Trophoblast cell (in vitro differentiated cells and primary cell): Measurements from ENCODE around the gene VAX1.

ENCODE experiments used
- DNase-seq, 2 donors: peaks; one replicate each; pipeline ENCODE4 v3.0.0-alpha.2; 2016
- H2AFZ ChIP-seq: 2 replicates; pipeline ENCODE4 v1.6.1; 2013; ENCODE audit warnings: low read length, moderate library complexity, mild to moderate bottlenecking; ENCODE audit not compliant: insufficient read depth, poor library complexity
- H2AK5ac ChIP-seq: 2 replicates; pipeline ENCODE4 v1.6.1; 2013; ENCODE audit warnings: mild to moderate bottlenecking, low read length
- H2BK120ac ChIP-seq: 2 replicates; pipeline ENCODE4 v1.6.1; 2013; ENCODE audit warnings: low read length, mild to moderate bottlenecking, moderate library complexity; ENCODE audit not compliant: insufficient read depth, poor library complexity
- H2BK12ac ChIP-seq: 2 replicates; pipeline ENCODE4 v1.6.1; 2013; ENCODE audit warnings: mild to moderate bottlenecking, low read length, moderate library complexity
- H2BK5ac ChIP-seq: 2 replicates; pipeline ENCODE4 v1.6.1; 2013; ENCODE audit warnings: low read length, low read depth, moderate library complexity, mild to moderate bottlenecking; ENCODE audit not compliant: poor library complexity
- H3K14ac ChIP-seq: 2 replicates; pipeline ENCODE4 v1.6.1; 2013; ENCODE audit warnings: mild to moderate bottlenecking, low read length
- H3K18ac ChIP-seq: 2 replicates; pipeline ENCODE4 v1.6.1; 2013; ENCODE audit warnings: mild to moderate bottlenecking, low read length
- H3K23ac ChIP-seq: 2 replicates; pipeline ENCODE4 v1.6.1; 2013; ENCODE audit warnings: low read length
- H3K27ac ChIP-seq: 2 replicates; pipeline ENCODE4 v1.5.1; 2013; ENCODE audit warnings: low read depth, mild to moderate bottlenecking, inconsistent platforms, low read length, moderate library complexity
- H3K27me3 ChIP-seq: 2 replicates; pipeline ENCODE4 v1.6.1; 2013; ENCODE audit warnings: inconsistent platforms, mild to moderate bottlenecking, low read length, moderate library complexity; ENCODE audit not compliant: insufficient read depth
- H3K36me3 ChIP-seq, 2 experiments: 1 replicate in 1 of 2; 2 replicates in 1 of 2; pipeline ENCODE4 v1.6.1; 2013; ENCODE audit warnings: low read length in 2 of 2, mild to moderate bottlenecking in 2 of 2, moderate library complexity in 1 of 2; ENCODE audit not compliant: insufficient read depth in 2 of 2, control insufficient read depth in 1 of 2
- H3K4ac ChIP-seq: 2 replicates; pipeline ENCODE4 v1.6.1; 2013; ENCODE audit warnings: low read depth, mild to moderate bottlenecking, low read length, moderate library complexity
- H3K4me1 ChIP-seq, 2 experiments: 1 replicate in 1 of 2; 2 replicates in 1 of 2; pipeline ENCODE4 v1.6.1; 2013; ENCODE audit warnings: low read length in 2 of 2, mild to moderate bottlenecking in 2 of 2, moderate library complexity in 1 of 2; ENCODE audit not compliant: insufficient read depth in 2 of 2, control insufficient read depth in 1 of 2
- H3K4me2 ChIP-seq: 2 replicates; pipeline ENCODE4 v1.6.1; 2013; ENCODE audit warnings: inconsistent platforms, mild to moderate bottlenecking, low read length, moderate library complexity
- H3K4me3 ChIP-seq: 2 replicates; pipeline ENCODE4 v1.5.1; 2013; ENCODE audit warnings: mild to moderate bottlenecking, low read depth, low read length, inconsistent platforms
- H3K79me1 ChIP-seq: one replicate; pipeline ENCODE4 v1.6.1; 2013; ENCODE audit warnings: low read length
- H3K79me2 ChIP-seq: 2 replicates; pipeline ENCODE4 v1.6.1; 2013; ENCODE audit warnings: low read length, mild to moderate bottlenecking; ENCODE audit not compliant: control insufficient read depth, insufficient read depth, poor library complexity
- H3K9ac ChIP-seq: 2 replicates; pipeline ENCODE4 v1.6.1; 2013; ENCODE audit warnings: mild to moderate bottlenecking, low read length
- H3K9me3 ChIP-seq: 2 replicates; pipeline ENCODE4 v1.6.1; 2013; ENCODE audit warnings: low read depth, mild to moderate bottlenecking, control low read depth, inconsistent platforms, low read length; ENCODE audit not compliant: insufficient read depth
- H4K12ac ChIP-seq: 2 replicates; pipeline ENCODE4 v1.6.1; 2013; ENCODE audit warnings: low read depth, mild to moderate bottlenecking, low read length, moderate library complexity
- H4K8ac ChIP-seq: 2 replicates; pipeline ENCODE4 v1.6.1; 2013; ENCODE audit warnings: low read depth, mild to moderate bottlenecking, low read length, moderate library complexity
- H4K91ac ChIP-seq: one replicate; pipeline ENCODE4 v1.6.1; 2013; ENCODE audit warnings: low read depth, mild to moderate bottlenecking, low read length, moderate library complexity
- WGBS: extraction: QIAGEN DNeasy Blood & Tissue Kit; methylation state at CpG from one replicate; pipeline ENCODE4 v1.1.7; 2013; ENCODE audit warnings: missing lambda C conversion rate; ENCODE audit not compliant: insufficient read length, insufficient coverage; ENCODE audit errors: extremely low coverage; 5-methylcytosine and 5-hydroxymethylcytosine counted together

The VAX1 gene

DNA sequence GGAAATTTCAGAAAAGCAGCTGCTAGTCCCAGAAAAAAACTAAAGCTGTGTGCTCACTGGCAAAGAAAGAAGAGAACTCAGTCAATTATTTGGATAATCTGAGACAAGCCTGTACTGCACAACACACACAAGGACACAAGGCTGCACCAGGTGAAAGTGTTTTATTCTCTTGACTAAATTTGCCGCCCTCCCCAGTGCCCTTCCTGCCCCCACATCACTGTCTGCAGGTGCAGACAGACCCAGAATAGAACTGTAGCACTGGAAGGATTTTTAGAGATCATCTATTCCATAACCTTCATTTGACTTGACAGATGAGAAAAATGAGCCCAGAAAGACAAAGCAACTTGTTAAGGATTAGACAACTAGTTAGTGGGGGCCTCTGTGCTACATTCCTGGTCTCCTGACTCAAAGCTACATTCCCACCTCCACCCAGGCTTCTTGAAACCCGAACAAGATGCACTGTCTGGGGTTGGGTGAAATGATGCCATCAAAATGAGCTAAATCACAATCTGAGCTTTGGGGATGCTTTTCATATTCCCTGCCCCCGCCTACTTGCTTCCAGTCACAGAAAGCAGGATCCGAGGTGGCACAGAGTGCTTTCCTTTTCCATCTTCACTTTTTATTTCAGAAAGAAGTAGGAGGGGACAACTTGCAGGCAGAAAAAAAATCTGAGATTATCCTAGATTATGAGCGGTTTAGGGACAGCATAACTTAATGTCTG, 5.2 kb upstream of the VAX1 start:
- H3K4me1 ChIP-seq: peaks cover 0 to under 1% of the 10 kb centered on the region in 2 experiments
- H3K23ac ChIP-seq: no peak overlapping the region
- H3K4me2 ChIP-seq: no peak overlapping the region
- no peaks in the 10 kb centered on the region for H3K79me2 ChIP-seq
- H4K12ac ChIP-seq: no peak overlapping the region
- no peaks in the 10 kb centered on the region for H3K79me1 ChIP-seq
- H3K27ac ChIP-seq: no peak overlapping the region
- no peak overlapping the region for H3K14ac ChIP-seq
- H3K18ac ChIP-seq: no peak overlapping the region
- DNase-seq: no peak
- peaks cover 6% of the 10 kb centered on the region for H3K9me3 ChIP-seq
- no peak overlapping the region for H3K9ac ChIP-seq
- no peak overlapping the region for H2AFZ ChIP-seq
- no peak overlapping the region for H2BK5ac ChIP-seq
- peaks cover 57% of the 10 kb centered on the region for H3K27me3 ChIP-seq
- no peak overlapping the region for H2AK5ac ChIP-seq
- H3K36me3 ChIP-seq: no peaks in the 10 kb centered on the region
- no peak overlapping the region for H4K91ac ChIP-seq
- H3K4me3 ChIP-seq: no peak overlapping the region
- no CpG with 5 or more reads among the region's 5 CpGs for WGBS
- no peak overlapping the region for H2BK12ac ChIP-seq
- no peak overlapping the region for H2BK120ac ChIP-seq
- no peak overlapping the region for H4K8ac ChIP-seq
- no peak overlapping the region for H3K4ac ChIP-seq

DNA sequence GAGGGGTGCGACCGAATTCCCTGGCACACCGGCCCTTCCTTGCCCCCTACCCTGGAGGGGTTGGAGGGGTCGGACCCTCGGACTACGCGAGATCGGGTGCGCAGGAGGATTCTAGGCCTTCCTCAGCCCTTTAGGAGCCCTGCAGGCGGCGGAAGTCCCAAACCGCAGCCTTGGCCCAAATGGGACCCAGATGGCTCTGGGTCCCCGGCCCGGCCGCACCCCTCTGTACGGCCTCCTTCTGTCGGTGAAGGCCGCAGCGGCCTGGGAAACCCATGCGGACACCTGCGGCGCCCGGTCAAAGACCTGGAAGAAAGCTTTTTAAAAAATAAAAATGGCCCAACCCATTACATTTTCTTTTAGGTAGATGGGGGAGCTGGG, 2.4 kb upstream of the VAX1 start:
- H2BK120ac ChIP-seq: no peak overlapping the region
- H3K9me3 ChIP-seq: peaks cover 13% of the 10 kb centered on the region
- no peak overlapping the region for H2BK5ac ChIP-seq
- no CpG with 5 or more reads among the region's 23 CpGs for WGBS
- DNase-seq: no peak
- no peak overlapping the region for H3K27ac ChIP-seq
- peaks cover 2% of the 10 kb centered on the region for H3K79me1 ChIP-seq
- peaks cover 9 to 18% of the 10 kb centered on the region in 2 experiments for H3K4me1 ChIP-seq
- H3K4me3 ChIP-seq: no peak overlapping the region
- no peaks in the 10 kb centered on the region for H3K79me2 ChIP-seq
- H3K14ac ChIP-seq: no peak overlapping the region
- no peaks in the 10 kb centered on the region for H3K36me3 ChIP-seq
- H3K23ac ChIP-seq: no peak overlapping the region
- no peak overlapping the region for H4K8ac ChIP-seq
- H3K9ac ChIP-seq: no peak overlapping the region
- H3K4ac ChIP-seq: no peak overlapping the region
- no peak overlapping the region for H3K4me2 ChIP-seq
- H2AK5ac ChIP-seq: no peak overlapping the region
- no peak overlapping the region for H2BK12ac ChIP-seq
- no peak overlapping the region for H3K18ac ChIP-seq
- no peak overlapping the region for H2AFZ ChIP-seq
- H4K12ac ChIP-seq: no peak overlapping the region
- H3K27me3 ChIP-seq: peaks cover 80% of the 10 kb centered on the region
- no peak overlapping the region for H4K91ac ChIP-seq

DNA sequence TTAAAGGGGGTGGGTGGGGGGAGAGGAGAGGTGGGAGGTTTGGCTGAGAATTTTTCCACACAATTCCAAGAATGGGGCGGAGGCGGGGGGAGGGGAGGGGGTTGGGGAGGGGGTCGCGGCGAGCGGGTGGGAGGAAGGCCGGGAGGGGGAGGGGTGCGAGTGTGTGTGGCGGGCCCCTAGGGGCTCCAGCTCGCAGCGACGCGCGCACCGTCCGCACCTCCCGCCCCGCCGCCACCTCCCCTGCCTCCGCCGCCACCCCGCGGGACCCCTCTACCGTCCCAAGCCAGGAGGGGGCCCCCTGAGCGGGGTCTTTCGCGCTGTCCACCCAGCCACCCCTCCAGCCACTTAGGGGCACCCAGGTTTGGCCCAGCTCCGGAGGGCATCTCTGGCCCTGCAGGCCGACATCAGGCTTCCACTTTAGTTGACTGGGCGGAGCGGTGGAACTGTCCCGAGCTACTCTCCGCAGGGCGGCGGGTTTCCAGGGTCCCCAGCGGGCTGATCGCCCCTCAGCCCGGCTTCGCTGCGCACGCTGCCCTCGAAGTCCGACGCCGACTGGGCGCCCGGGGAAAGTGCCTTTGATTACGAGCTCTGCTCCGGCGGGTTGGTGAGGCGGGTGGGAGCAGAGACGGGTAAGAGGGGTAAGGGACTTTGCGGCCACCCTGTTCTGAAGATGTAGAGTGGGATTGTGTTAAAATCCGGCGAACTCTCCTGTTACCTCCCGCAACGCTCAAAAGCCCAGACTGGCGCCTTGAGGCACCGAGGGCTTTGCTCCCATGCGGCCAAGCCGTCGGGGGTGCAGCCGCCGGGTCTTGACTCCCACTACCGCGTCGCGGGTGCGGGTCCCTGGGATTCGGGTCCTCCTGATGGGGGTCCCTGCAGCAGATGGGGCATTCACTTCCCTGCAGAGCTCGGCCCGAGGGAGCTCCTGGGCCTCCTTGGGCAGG, 1.8 kb upstream of the VAX1 start:
- H3K23ac ChIP-seq: no peak overlapping the region
- no peak overlapping the region for H3K14ac ChIP-seq
- DNase-seq: no peak
- H2BK5ac ChIP-seq: no peak overlapping the region
- H3K27ac ChIP-seq: no peak overlapping the region
- H3K4me1 ChIP-seq: peaks cover 9 to 20% of the 10 kb centered on the region in 2 experiments
- no peak overlapping the region for H3K4me2 ChIP-seq
- H2BK12ac ChIP-seq: no peak overlapping the region
- H4K12ac ChIP-seq: no peak overlapping the region
- H3K27me3 ChIP-seq: peaks cover 86% of the 10 kb centered on the region
- H2BK120ac ChIP-seq: no peak overlapping the region
- no peaks in the 10 kb centered on the region for H3K36me3 ChIP-seq
- H3K79me1 ChIP-seq: peaks cover 2% of the 10 kb centered on the region
- no peak overlapping the region for H3K4me3 ChIP-seq
- H3K9me3 ChIP-seq: peaks cover 14% of the 10 kb centered on the region
- WGBS: no CpG with 5 or more reads among the region's 72 CpGs
- H2AK5ac ChIP-seq: no peak overlapping the region
- no peak overlapping the region for H2AFZ ChIP-seq
- no peaks in the 10 kb centered on the region for H3K79me2 ChIP-seq
- no peak overlapping the region for H3K18ac ChIP-seq
- no peak overlapping the region for H4K8ac ChIP-seq
- no peak overlapping the region for H3K4ac ChIP-seq
- no peak overlapping the region for H3K9ac ChIP-seq
- H4K91ac ChIP-seq: no peak overlapping the region

GRCh38 chr10:117138838-117139580, 939 bp upstream of the VAX1 start:
- no CpG with 5 or more reads among the region's 19 CpGs for WGBS
- Histone ChIP-seq H4K12ac (no peak overlapping the region), H3K4me3 (no peak overlapping the region), H3K79me2 (no peaks in the 10 kb centered on the region), H3K14ac (no peak overlapping the region), H2AK5ac (no peak overlapping the region), H2AFZ (no peak overlapping the region), H3K9ac (no peak overlapping the region), H3K4me1 (peaks cover 9 to 26% of the 10 kb centered on the region in 2 experiments), H2BK5ac (no peak overlapping the region), H3K4ac (no peak overlapping the region), H2BK12ac (no peak overlapping the region), H3K36me3 (no peaks in the 10 kb centered on the region), H4K91ac (no peak overlapping the region), H3K79me1 (peaks cover 2% of the 10 kb centered on the region), H3K27ac (no peak overlapping the region), H4K8ac (no peak overlapping the region), H2BK120ac (no peak overlapping the region), H3K18ac (no peak overlapping the region), H3K9me3 (peaks cover 15% of the 10 kb centered on the region), H3K27me3 (peaks cover 90% of the 10 kb centered on the region), H3K23ac (no peak overlapping the region), H3K4me2 (no peak overlapping the region)
- peak in 1 of 2 donors; percentile 26 for DNase-seq
